H1 (cell line): ENCODE results near the gene SMARCC2. TPM values are rescaled to one million over a fixed set of nuclear protein-coding genes. Genes with fewer than 3 reads are reported as not detected.

Source experiments
- CTCF ChIA-PET: fragments of 300-600 bp; sonication (Branson Sonifier 250); formaldehyde crosslinking; loops from one replicate; lab custom pipeline; 2021; ENCODE audit not compliant: partially characterized antibody; lab: Charles Lee
- POLR2A ChIA-PET: fragments of 300-600 bp; sonication (Branson Sonifier 250); formaldehyde crosslinking; loops from one replicate; lab custom pipeline; 2021; ENCODE audit warnings: inconsistent platforms; ENCODE audit not compliant: partially characterized antibody; lab: Charles Lee
- DNase-seq, 2 experiments: peaks; one replicate each; pipeline versions ENCODE4 v3.0.0 to v3.0.0-alpha.2; 2010 to 2022; ENCODE audit warnings: low spot score in 2 of 2, low read depth in 1 of 2, mixed read lengths in 1 of 2
- FAIRE-seq: peaks from 2 replicates; lab custom pipeline; 2011; peaks lifted over from hg19 to GRCh38; lab: Jason Lieb, UNC
- H2AFZ ChIP-seq: 2 replicates; pipeline ENCODE4 v1.8.1; 2012; ENCODE audit warnings: low read length, inconsistent platforms
- H2AK5ac ChIP-seq: 2 replicates; pipeline ENCODE4 v1.6.1; 2013; ENCODE audit warnings: low read depth, low read length
- H2BK120ac ChIP-seq: replicated peaks from 2 replicates; pipeline ENCODE3; 2013; ENCODE audit warnings: low read depth, low read length, inconsistent platforms
- H2BK12ac ChIP-seq: 2 replicates; pipeline ENCODE4 v1.6.1; 2013; ENCODE audit warnings: low read depth, low read length
- H2BK15ac ChIP-seq: 2 replicates; pipeline ENCODE4 v1.6.1; 2013; ENCODE audit warnings: low read length
- H2BK20ac ChIP-seq: 2 replicates; pipeline ENCODE4 v1.6.1; 2013; ENCODE audit warnings: low read length
- H2BK5ac ChIP-seq: 2 replicates; pipeline ENCODE4 v1.6.1; 2013; ENCODE audit warnings: low read depth, low read length
- H3K14ac ChIP-seq: 2 replicates; pipeline ENCODE4 v1.6.1; 2013; ENCODE audit warnings: inconsistent platforms; ENCODE audit not compliant: insufficient read length
- H3K18ac ChIP-seq: 2 replicates; pipeline ENCODE4 v1.6.1; 2013; ENCODE audit warnings: low read length; ENCODE audit errors: extremely low read depth
- H3K23ac ChIP-seq: 2 replicates; pipeline ENCODE4 v1.6.1; 2013; ENCODE audit warnings: inconsistent platforms; ENCODE audit not compliant: insufficient read length
- H3K23me2 ChIP-seq: 2 replicates; pipeline ENCODE4 v1.6.1; 2013; ENCODE audit warnings: low read depth, low read length
- H3K27ac ChIP-seq: 2 replicates; pipeline ENCODE4 v1.6.1; 2011; ENCODE audit warnings: low read depth, low read length, inconsistent platforms
- H3K27me3 ChIP-seq, 4 experiments: replicated peaks in 1 of 4; 1 replicate in 1 of 4; 2 replicates in 3 of 4; pipeline versions ENCODE4 v1.6.1 to v1.8.1; 2011 to 2013; ENCODE audit warnings: low read length in 3 of 4, mild to moderate bottlenecking in 3 of 4, inconsistent platforms in 2 of 4, mixed read lengths in 2 of 4, moderate library complexity in 1 of 4; ENCODE audit not compliant: control insufficient read depth in 3 of 4, insufficient read depth in 3 of 4; ENCODE audit errors: extremely low read depth in 1 of 4
- H3K36me3 ChIP-seq, 4 experiments: 2 replicates each; pipeline versions ENCODE4 v1.6.1 to v1.8.1; 2011 to 2013; ENCODE audit warnings: mild to moderate bottlenecking in 4 of 4, low read length in 3 of 4, moderate library complexity in 2 of 4, control low read depth in 1 of 4, inconsistent platforms in 1 of 4; ENCODE audit not compliant: insufficient read depth in 4 of 4, control insufficient read depth in 2 of 4
- H3K4ac ChIP-seq: replicated peaks from 2 replicates; pipeline ENCODE3; 2013; ENCODE audit warnings: low read length, low read depth, mixed read lengths, inconsistent platforms; ENCODE audit not compliant: insufficient read length
- H3K4me1 ChIP-seq, 4 experiments: replicated peaks in 1 of 4; 1 replicate in 1 of 4; 2 replicates in 3 of 4; pipeline versions ENCODE4 v1.6.1 to v1.8.1; 2011 to 2013; ENCODE audit warnings: low read length in 3 of 4, inconsistent platforms in 2 of 4, mixed read lengths in 1 of 4; ENCODE audit not compliant: insufficient read depth in 4 of 4, control insufficient read depth in 3 of 4
- H3K4me2 ChIP-seq, 2 experiments: 2 replicates each; pipeline versions ENCODE4 v1.6.1 to v1.8.1; 2011 to 2013; ENCODE audit warnings: low read depth in 2 of 2, low read length in 2 of 2, control low read depth in 1 of 2, inconsistent platforms in 1 of 2, mild to moderate bottlenecking in 1 of 2; ENCODE audit not compliant: insufficient read depth in 1 of 2
- H3K4me3 ChIP-seq, 4 experiments: fragments of 200-600, 300-600 bp in 1 of 4; sonication (generic), shearing (Covaris generic), sonication (Bioruptor Twin) in 1 of 4; 2 replicates each; pipeline versions ENCODE4 v1.5.1 to v1.8.1; 2011 to 2016; ENCODE audit warnings: low read length in 4 of 4, low read depth in 3 of 4, control low read depth in 2 of 4, inconsistent platforms in 2 of 4, mild to moderate bottlenecking in 2 of 4, mixed read lengths in 1 of 4, moderate library complexity in 1 of 4; ENCODE audit not compliant: insufficient read depth in 2 of 4; ENCODE audit errors: extremely low read depth in 1 of 4
- H3K56ac ChIP-seq: replicated peaks from 2 replicates; pipeline ENCODE3; 2013; ENCODE audit warnings: low read depth, mild to moderate bottlenecking, mixed read lengths, low read length, inconsistent platforms; ENCODE audit not compliant: insufficient read length
- H3K79me1 ChIP-seq: 2 replicates; pipeline ENCODE4 v1.6.1; 2013; ENCODE audit warnings: low read depth, low read length, control low read depth
- H3K79me2 ChIP-seq, 2 experiments: 2 replicates each; pipeline versions ENCODE4 v1.6.1 to v1.8.1; 2012 to 2013; ENCODE audit warnings: low read length in 2 of 2, mild to moderate bottlenecking in 2 of 2, inconsistent platforms in 1 of 2; ENCODE audit not compliant: insufficient read depth in 2 of 2, control insufficient read depth in 1 of 2
- H3K9ac ChIP-seq, 4 experiments: replicated peaks in 1 of 4; 1 replicate in 1 of 4; 2 replicates in 3 of 4; pipeline versions ENCODE4 v1.6.1 to v1.8.1; 2011 to 2013; ENCODE audit warnings: low read depth in 3 of 4, low read length in 3 of 4, control low read depth in 2 of 4, mild to moderate bottlenecking in 2 of 4, moderate library complexity in 2 of 4, inconsistent platforms in 1 of 4; ENCODE audit errors: extremely low read depth in 1 of 4
- H3K9me3 ChIP-seq, 2 experiments: 2 replicates each; pipeline versions ENCODE4 v1.6.1 to v1.8.1; 2012 to 2013; ENCODE audit warnings: mild to moderate bottlenecking in 2 of 2, moderate library complexity in 2 of 2, control low read depth in 1 of 2, inconsistent platforms in 1 of 2, low read depth in 1 of 2, low read length in 1 of 2, mixed read lengths in 1 of 2; ENCODE audit not compliant: insufficient read depth in 2 of 2
- H4K20me1 ChIP-seq, 2 experiments: replicated peaks in 1 of 2; 2 replicates each; pipeline versions ENCODE3 to v1.8.1; 2011 to 2013; ENCODE audit warnings: inconsistent platforms in 2 of 2, low read length in 2 of 2, mild to moderate bottlenecking in 1 of 2; ENCODE audit not compliant: insufficient read depth in 2 of 2, control insufficient read depth in 1 of 2
- H4K5ac ChIP-seq: 2 replicates; pipeline ENCODE4 v1.6.1; 2013; ENCODE audit warnings: low read length, low read depth, mixed read lengths, inconsistent platforms; ENCODE audit not compliant: insufficient read length
- H4K8ac ChIP-seq: 2 replicates; pipeline ENCODE4 v1.8.0; 2013; ENCODE audit warnings: mild to moderate bottlenecking, moderate library complexity, low read length, inconsistent platforms; ENCODE audit not compliant: insufficient read depth; ENCODE audit errors: extremely low read depth
- H4K91ac ChIP-seq: replicated peaks from 2 replicates; pipeline ENCODE3; 2013; ENCODE audit warnings: low read length, mixed read lengths, inconsistent platforms; ENCODE audit not compliant: insufficient read length
- CBX5 ChIP-seq: fragments of 300-800, 300-1000 bp; sonication (generic); IDR thresholded peaks from 2 replicates; pipeline ENCODE4 v1.7.1; 2016; ENCODE audit warnings: antibody characterized with exemption, low read length, low read depth
- CREB1 ChIP-seq: IDR thresholded peaks from 2 replicates; pipeline ENCODE4 v1.6.1; 2012; ENCODE audit warnings: inconsistent platforms
- CTBP2 ChIP-seq: IDR thresholded peaks from 2 replicates; pipeline ENCODE4 v1.7.0; 2011; ENCODE audit warnings: borderline replicate concordance, mild to moderate bottlenecking, moderate library complexity, mixed read lengths, low read length; ENCODE audit not compliant: insufficient read depth, insufficient read length
- HDAC6 ChIP-seq: IDR thresholded peaks from one replicate; pipeline ENCODE4 v1.7.1; 2012; ENCODE audit warnings: low read depth, mild to moderate bottlenecking, inconsistent platforms, low read length, moderate library complexity
- JUN ChIP-seq: IDR thresholded peaks from 2 replicates; pipeline ENCODE4 v1.6.1; 2011; ENCODE audit warnings: low read depth, mild to moderate bottlenecking, improper control_type of control experiment, low read length
- KDM4A ChIP-seq: IDR thresholded peaks from one replicate; pipeline ENCODE4 v1.7.1; 2012; ENCODE audit warnings: low read depth, mild to moderate bottlenecking, moderate library complexity, low read length, inconsistent platforms; ENCODE audit not compliant: severe bottlenecking
- NRF1 ChIP-seq: IDR thresholded peaks from 2 replicates; pipeline ENCODE4 v1.6.1; 2011; ENCODE audit warnings: mild to moderate bottlenecking, low read depth, low read length, improper control_type of control experiment
- PHF8 ChIP-seq: fragments of 200-600 bp; sonication (generic); conservative IDR thresholded peaks from 2 replicates; pipeline ENCODE4 v1.7.1; 2012; ENCODE audit warnings: low read depth, mild to moderate bottlenecking, inconsistent platforms, low read length, moderate library complexity
- POLR2A ChIP-seq, 2 experiments: IDR thresholded peaks; 1 replicate in 1 of 2; 2 replicates in 1 of 2; pipeline ENCODE4 v1.6.1; 2011; ENCODE audit warnings: low read depth in 2 of 2, low read length in 2 of 2, mild to moderate bottlenecking in 2 of 2; ENCODE audit errors: control extremely low read depth in 1 of 2
- POU5F1 ChIP-seq: IDR thresholded peaks from 2 replicates; pipeline ENCODE4 v1.6.1; 2011; ENCODE audit warnings: low read depth, mild to moderate bottlenecking, low read length, moderate library complexity
- RAD21 ChIP-seq, 2 experiments: IDR thresholded peaks in 1 of 2; conservative IDR thresholded peaks in 1 of 2; 2 replicates each; pipeline ENCODE4 v1.6.1; 2011; ENCODE audit warnings: low read depth in 2 of 2, low read length in 2 of 2, improper control_type of control experiment in 1 of 2, inconsistent platforms in 1 of 2, mild to moderate bottlenecking in 1 of 2, moderate library complexity in 1 of 2
- RFX5 ChIP-seq: IDR thresholded peaks from 2 replicates; pipeline ENCODE4 v1.6.1; 2011; ENCODE audit warnings: low read depth, low read length, improper control_type of control experiment, borderline replicate concordance
- YY1 ChIP-seq: IDR thresholded peaks from 2 replicates; pipeline ENCODE4 v1.6.1; 2011; ENCODE audit warnings: low read depth, mild to moderate bottlenecking, low read length
- WGBS, 2 experiments: shearing (Covaris generic) in 1 of 2; methylation state at CpG; one replicate each; pipeline versions ENCODE4 v1.1.6 to v1.1.7; 2013 to 2015; ENCODE audit warnings: low lambda C conversion rate in 2 of 2, mixed read lengths in 2 of 2, inconsistent platforms in 1 of 2, low coverage in 1 of 2, missing lambda C conversion rate in 1 of 2; ENCODE audit not compliant: insufficient replicate concordance in 2 of 2, insufficient coverage in 1 of 2, insufficient read length in 1 of 2; ENCODE audit errors: extremely low coverage in 1 of 2, missing lambda C conversion rate in 1 of 2; 5-methylcytosine and 5-hydroxymethylcytosine counted together
- polyA plus RNA-seq, 7 experiments: library from polyadenylated mRNA; depleted of rRNA in 3 of 7; stranded (reverse) in 5 of 7; unstranded in 2 of 7; fragments of >200 nt in 5 of 7; fragments of 200-250 nt in 2 of 7; gene quantifications; 1 replicate in 5 of 7; 2 replicates in 1 of 7; 4 replicates in 1 of 7; pipeline versions ENCODE4 v1.2.1 to v1.2.3, GENCODE V29; 2011 to 2013; ENCODE audit warnings: missing spikeins in 2 of 7, mixed read lengths in 2 of 7
- total RNA-seq: library from RNA; stranded (reverse); fragmentation: NEBNext Ultra II Directional; extraction: Animal tissue kit (Norgen Biotek cat#: 25700); gene quantifications from 2 replicates; pipeline ENCODE4 v1.2.1, GENCODE V29; 2021

Gene SMARCC2
- total and polyA plus RNA-seq, 2 of the 8 experiments (the other 6 are each of a cell fraction or from before 2014, with no cell fraction given): 33.9 to 78.5 TPM

- H3K23me2 ChIP-seq: peaks cover 19% of the 10 kb centered on the region
- DNase-seq: no peak
- H3K9me3 ChIP-seq: no peaks in the 10 kb centered on the region
- H4K20me1 ChIP-seq: peaks cover 11 to 23% of the 10 kb centered on the region in 2 experiments
- peak overlapping the region in 2 of 4 experiments; percentile 92 to 99; a peak in 4 of 7 replicates for H3K9ac ChIP-seq
- peaks cover 29 to 66% (median 48%) of the 10 kb centered on the region in 4 experiments for H3K36me3 ChIP-seq
- no peak overlapping the region for H2BK15ac ChIP-seq
- 82% methylated on average over 7 of the region's 7 CpGs; no CpG with 5 or more reads in 1 of the 2 experiments for WGBS, 2 experiments
- peaks cover 5% of the 10 kb centered on the region; the same call in 1 of the 2 replicates for H3K79me1 ChIP-seq
- no peak overlapping the region for H3K56ac ChIP-seq
- no peak overlapping the region for H2BK12ac ChIP-seq
- peak overlapping the region; percentile 25; the same call in 1 of the 2 replicates for H2AK5ac ChIP-seq
- H3K14ac ChIP-seq: no peak overlapping the region
- peak overlapping the region; percentile 55 for H2BK5ac ChIP-seq
- no peak overlapping the region for H2BK120ac ChIP-seq
- H3K4me3 ChIP-seq: peak overlapping the region in 3 of 4 experiments; percentile 14 to 97 (median 91); a peak in 5 of 8 replicates
- no peak overlapping the region for H4K5ac ChIP-seq
- H3K4ac ChIP-seq: no peak overlapping the region
- H3K79me2 ChIP-seq: peaks cover 3 to 25% of the 10 kb centered on the region in 2 experiments
- H4K91ac ChIP-seq: no peak overlapping the region
- H4K8ac ChIP-seq: no peak overlapping the region
- H3K27ac ChIP-seq: 0 out of 2 replicates have a peak overlapping the region, but pooled peaks have one; percentile 99
- H2AFZ ChIP-seq: no peak overlapping the region
- CTCF ChIA-PET: interaction anchor here (0.9 to 6.8 kb wide), 9 partner anchors 24 to 75 kb away, joined by 3 to 47 read pairs (median 5); partner anchors contain the start of genes RNF41, SMARCC2 and ZC3H10
- no peaks in the 10 kb centered on the region for H3K27me3 ChIP-seq
- no peak for FAIRE-seq
- H3K23ac ChIP-seq: no peak overlapping the region
- H2BK20ac ChIP-seq: no peak overlapping the region
- POLR2A ChIA-PET: interaction anchor here (0.9 to 15.6 kb wide), 13 partner anchors 19 to 199 kb away, joined by 3 to 656 read pairs (median 14); partner anchors contain the start of genes CNPY2, COQ10A, PA2G4 and RNF41
- H3K18ac ChIP-seq: no peak overlapping the region
- peaks cover 3 to 33% (median 20%) of the 10 kb centered on the region in 4 experiments for H3K4me1 ChIP-seq
- peak overlapping the region; percentile 77 to 92 for H3K4me2 ChIP-seq
- no peak for TF ChIP-seq HDAC6
- TF ChIP-seq CBX5: no peak
- no peak for TF ChIP-seq JUN
- TF ChIP-seq RFX5: no peak
- no peak for TF ChIP-seq KDM4A
- no peak for TF ChIP-seq PHF8
- peak in 1 of 2 experiments; percentile 86; a peak in 1 of 3 replicates for TF ChIP-seq POLR2A (IDR thresholded peaks at IDR 0.05; ENCODE audit: control extremely low read depth in 1 of 2, low read depth in 2 of 2, low read length in 2 of 2)
- no peak for TF ChIP-seq NRF1
- TF ChIP-seq CTBP2: no peak
- TF ChIP-seq CREB1: no peak
- no peak for TF ChIP-seq YY1
- no peak for TF ChIP-seq POU5F1
- TF ChIP-seq RAD21 (IDR thresholded peaks at IDR 0.05 in 1 of 2, conservative IDR thresholded peaks at IDR 0.05 in 1 of 2; ENCODE audit: low read depth in 2 of 2, low read length in 2 of 2): no peak
Measured at GRCh38 chr12:56160193-56160763, 29.0 kb downstream of the SMARCC2 start.
